ENCODE data around the gene SMAP1.

The SMAP1 gene

GRCh38 chr6:70894001-70894400 is 226.3 kb downstream of the SMAP1 start:
- no peak for DNase-seq (ENCODE audit: low spot score)

GRCh38 chr6:70900047-70900446 is 232.4 kb downstream of the SMAP1 start:
- no peak for DNase-seq (ENCODE audit: low spot score)

- no peak for DNase-seq (ENCODE audit: low spot score)
These were observed 233.6 kb downstream of the SMAP1 start for GRCh38 chr6:70901324-70901723.

- no peak for DNase-seq (ENCODE audit: low spot score)
These were observed 236.2 kb downstream of the SMAP1 start for GRCh38 chr6:70903665-70904452.

- no peak for DNase-seq (ENCODE audit: low spot score)
These were observed 238.1 kb downstream of the SMAP1 start for GRCh38 chr6:70905742-70906141.

All from GM03348 (cell line).